Measurements from ENCODE around the gene HIVEP3.

The HIVEP3 gene

DNA sequence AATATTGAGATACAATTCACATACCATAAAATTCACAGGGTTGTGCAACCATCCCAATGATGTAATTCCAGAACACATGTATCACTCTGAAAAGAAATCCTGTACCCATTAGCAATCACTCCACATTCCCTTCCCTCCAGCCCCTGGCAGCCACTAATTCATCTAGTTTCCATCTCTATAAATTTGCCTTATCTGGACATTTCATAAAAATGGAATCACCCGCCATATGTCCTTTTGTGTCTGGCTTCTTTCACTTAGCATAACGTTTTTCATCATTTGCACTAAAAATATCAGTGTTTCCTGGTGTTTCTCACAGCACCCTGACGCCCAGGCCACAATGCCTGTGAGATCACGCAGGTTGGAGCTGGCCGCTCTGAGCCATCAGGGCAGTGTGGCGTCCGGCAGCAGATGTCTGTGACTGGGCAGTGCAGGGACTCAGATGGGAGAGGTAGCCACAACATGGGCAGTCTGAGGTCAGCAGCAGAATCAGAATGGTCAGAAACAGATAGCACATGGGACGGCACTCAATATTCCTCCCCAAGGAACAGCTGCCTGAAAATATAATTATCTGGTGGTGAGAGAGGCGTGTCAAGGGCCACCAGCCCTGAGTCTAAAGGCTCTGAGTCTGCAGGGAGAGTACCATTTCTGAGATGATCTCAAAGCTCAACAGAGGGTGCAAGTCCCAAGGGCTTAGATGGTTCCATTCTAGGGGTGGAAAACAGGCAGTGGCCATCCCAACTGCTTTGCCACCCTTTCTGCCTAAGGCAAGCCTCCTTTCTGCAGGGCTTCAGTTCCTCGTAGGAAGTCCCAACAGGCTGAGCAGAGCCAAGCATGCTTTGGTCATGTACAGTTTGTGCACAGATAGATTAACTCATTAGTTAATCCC lies 304.8 kb downstream of the HIVEP3 start:
- no peaks in the 10 kb centered on the region for H3K9me3 ChIP-seq (ENCODE audit: control extremely low read depth in 1 of 5, control insufficient read depth in 4 of 5, insufficient read depth in 2 of 5, low read depth in 1 of 5, low read length in 4 of 5)
- H3K4me1 ChIP-seq (ENCODE audit: control extremely low read depth in 1 of 4, control insufficient read depth in 4 of 4, insufficient read depth in 4 of 4, low read length in 3 of 4): peaks cover 0 to 14% (median 0%) of the 10 kb centered on the region in 4 experiments
- ChIA-PET CTCF (interaction anchor here (1.7 kb wide), 1 partner anchor 12 kb away, joined by 3 read pairs; no protein-coding TSS in a partner anchor), POLR2A (no interaction called here)
- H3K27me3 ChIP-seq (replicated peaks in 2 of 5; ENCODE audit: control insufficient read depth in 4 of 5, insufficient read depth in 5 of 5, low read length in 4 of 5): no peaks in the 10 kb centered on the region
- H3K36me3 ChIP-seq (ENCODE audit: control insufficient read depth in 4 of 4, insufficient read depth in 4 of 4, low read length in 3 of 4): no peaks in the 10 kb centered on the region
- no peak overlapping the region for H3K4me3 ChIP-seq (ENCODE audit: control insufficient read depth in 1 of 7, extremely low read depth in 1 of 7, insufficient read depth in 4 of 7, low read depth in 2 of 7, low read length in 6 of 7)
- WGBS (ENCODE audit: insufficient coverage): 95% methylated on average over 6 of the region's 10 CpGs
- H3K27ac ChIP-seq (ENCODE audit: insufficient read depth in 1 of 2, low read depth in 1 of 2, low read length in 2 of 2, poor library complexity in 1 of 2, severe bottlenecking in 2 of 2): no peak overlapping the region
- DNase-seq: no peak

DNA sequence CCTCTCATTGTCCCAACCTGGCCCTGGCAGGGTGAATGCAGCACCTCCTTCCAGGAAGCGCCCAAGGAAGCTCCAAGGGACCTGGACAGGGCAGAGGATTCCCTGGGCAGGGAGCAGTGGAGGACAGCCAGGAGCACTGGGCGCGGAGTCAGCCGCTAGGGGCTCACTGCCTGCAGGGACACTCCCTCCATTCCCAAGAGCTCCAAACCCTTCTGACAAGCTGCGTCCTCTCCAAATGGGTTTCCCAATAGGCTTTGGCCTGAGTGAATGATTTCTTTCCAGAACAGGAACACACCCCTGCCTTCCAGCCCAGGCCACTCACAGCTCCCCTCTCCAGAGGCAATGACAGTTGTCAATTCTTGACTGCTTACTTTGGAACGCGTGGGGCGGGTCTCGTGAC lies 305.8 kb downstream of the HIVEP3 start:
- Histone ChIP-seq H3K27ac (ENCODE audit: insufficient read depth in 1 of 2, low read depth in 1 of 2, low read length in 2 of 2, poor library complexity in 1 of 2, severe bottlenecking in 2 of 2) (no peak overlapping the region), H3K9me3 (ENCODE audit: control extremely low read depth in 1 of 5, control insufficient read depth in 4 of 5, insufficient read depth in 2 of 5, low read depth in 1 of 5, low read length in 4 of 5) (no peaks in the 10 kb centered on the region), H3K4me3 (ENCODE audit: control insufficient read depth in 1 of 7, extremely low read depth in 1 of 7, insufficient read depth in 4 of 7, low read depth in 2 of 7, low read length in 6 of 7) (no peak overlapping the region), H3K4me1 (ENCODE audit: control extremely low read depth in 1 of 4, control insufficient read depth in 4 of 4, insufficient read depth in 4 of 4, low read length in 3 of 4) (peaks cover 0 to 14% (median 0%) of the 10 kb centered on the region in 4 experiments), H3K27me3 (replicated peaks in 2 of 5; ENCODE audit: control insufficient read depth in 4 of 5, insufficient read depth in 5 of 5, low read length in 4 of 5) (no peaks in the 10 kb centered on the region), H3K36me3 (ENCODE audit: control insufficient read depth in 4 of 4, insufficient read depth in 4 of 4, low read length in 3 of 4) (no peaks in the 10 kb centered on the region)
- WGBS (ENCODE audit: insufficient coverage): 100% methylated on average over 9 of the region's 9 CpGs
- ChIA-PET POLR2A (no interaction called here), CTCF (interaction anchor here (0.9 to 1.7 kb wide), 3 partner anchors 9 to 18 kb away, joined by 3 to 4 read pairs (median 3); no protein-coding TSS in a partner anchor)
- no peak for DNase-seq

DNA sequence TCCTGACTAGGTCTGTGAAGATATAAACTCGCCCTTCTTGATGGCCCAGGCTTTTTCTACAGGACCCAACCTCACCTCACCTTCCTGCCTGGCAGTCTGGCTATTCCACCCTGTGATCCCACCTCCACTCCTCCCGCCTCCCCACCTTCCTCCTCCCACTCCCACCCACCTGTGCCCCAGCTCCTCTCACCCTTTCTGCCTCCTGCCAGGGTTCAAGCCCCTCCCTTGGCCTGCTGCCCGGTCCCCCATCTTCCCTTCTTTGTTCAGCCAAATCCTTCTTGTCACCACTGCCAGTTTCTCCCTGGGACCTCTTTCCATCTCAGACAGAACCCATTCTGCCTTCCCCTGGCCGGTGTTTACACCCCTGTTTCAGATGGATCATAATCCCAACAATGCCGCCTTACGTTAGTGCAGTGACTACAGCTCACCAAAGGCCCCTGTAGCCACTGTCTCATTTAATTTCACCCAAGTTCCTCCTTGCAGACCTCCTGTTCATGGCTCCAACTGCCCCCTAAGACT lies 306.7 kb downstream of the HIVEP3 start:
- Histone ChIP-seq H3K4me3 (ENCODE audit: control insufficient read depth in 1 of 7, extremely low read depth in 1 of 7, insufficient read depth in 4 of 7, low read depth in 2 of 7, low read length in 6 of 7) (no peak overlapping the region), H3K27me3 (replicated peaks in 2 of 5; ENCODE audit: control insufficient read depth in 4 of 5, insufficient read depth in 5 of 5, low read length in 4 of 5) (no peaks in the 10 kb centered on the region), H3K4me1 (ENCODE audit: control extremely low read depth in 1 of 4, control insufficient read depth in 4 of 4, insufficient read depth in 4 of 4, low read length in 3 of 4) (peaks cover 0 to 14% (median 0%) of the 10 kb centered on the region in 4 experiments), H3K27ac (ENCODE audit: insufficient read depth in 1 of 2, low read depth in 1 of 2, low read length in 2 of 2, poor library complexity in 1 of 2, severe bottlenecking in 2 of 2) (no peak overlapping the region), H3K9me3 (ENCODE audit: control extremely low read depth in 1 of 5, control insufficient read depth in 4 of 5, insufficient read depth in 2 of 5, low read depth in 1 of 5, low read length in 4 of 5) (peaks cover 0 to 1% (median 0%) of the 10 kb centered on the region in 5 experiments), H3K36me3 (ENCODE audit: control insufficient read depth in 4 of 4, insufficient read depth in 4 of 4, low read length in 3 of 4) (no peaks in the 10 kb centered on the region)
- POLR2A ChIA-PET: no interaction called here
- CTCF ChIA-PET: interaction anchor here (1.7 kb wide), 1 partner anchor 14 kb away, joined by 3 read pairs; no protein-coding TSS in a partner anchor
- WGBS (ENCODE audit: insufficient coverage): 95% methylated on average over 6 of the region's 6 CpGs
- DNase-seq: no peak

DNA sequence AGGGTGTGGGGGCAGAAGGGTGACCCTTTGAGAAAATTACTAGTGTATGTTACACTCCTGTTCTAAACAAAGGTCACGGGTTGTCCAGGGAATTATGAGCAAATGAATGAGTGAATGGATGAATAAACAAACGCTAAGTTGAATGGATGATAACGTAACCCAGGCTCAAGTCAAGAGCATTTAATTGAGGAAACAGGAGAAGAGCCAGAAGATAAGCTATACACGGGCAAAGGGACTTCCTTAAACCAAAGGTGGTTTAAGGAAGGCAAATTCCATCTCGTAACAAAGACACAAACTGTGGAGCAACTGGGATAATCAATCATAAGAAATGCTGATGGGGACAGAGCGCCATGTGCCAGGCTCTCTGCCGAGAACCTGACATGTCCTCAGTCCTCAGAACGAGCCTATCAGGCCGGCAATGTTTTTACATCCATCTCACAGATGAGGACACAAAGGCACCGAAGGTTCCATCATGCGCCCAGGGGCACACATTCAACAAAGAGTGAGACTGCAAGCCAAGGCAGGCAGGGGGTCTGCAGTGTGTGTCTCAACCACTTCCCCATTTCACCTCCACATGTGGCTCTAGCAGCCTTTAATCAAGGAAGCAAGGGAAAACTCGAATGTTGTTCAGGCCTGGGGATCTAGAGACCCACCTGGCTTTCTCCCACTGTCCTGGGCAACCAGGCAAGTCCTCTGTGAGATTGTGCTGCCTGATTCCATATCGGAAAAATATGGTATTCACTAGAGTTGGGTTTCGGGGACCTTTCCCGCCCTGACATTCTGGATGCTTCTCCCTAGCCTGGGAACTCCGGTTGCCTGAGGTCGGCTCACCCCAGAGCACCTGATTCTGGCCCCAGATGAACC lies 307.4 kb downstream of the HIVEP3 start:
- Histone ChIP-seq H3K4me3 (ENCODE audit: control insufficient read depth in 1 of 7, extremely low read depth in 1 of 7, insufficient read depth in 4 of 7, low read depth in 2 of 7, low read length in 6 of 7) (no peak overlapping the region), H3K36me3 (ENCODE audit: control insufficient read depth in 4 of 4, insufficient read depth in 4 of 4, low read length in 3 of 4) (no peaks in the 10 kb centered on the region), H3K27me3 (replicated peaks in 2 of 5; ENCODE audit: control insufficient read depth in 4 of 5, insufficient read depth in 5 of 5, low read length in 4 of 5) (no peaks in the 10 kb centered on the region), H3K4me1 (ENCODE audit: control extremely low read depth in 1 of 4, control insufficient read depth in 4 of 4, insufficient read depth in 4 of 4, low read length in 3 of 4) (peaks cover 0 to 14% (median 0%) of the 10 kb centered on the region in 4 experiments), H3K27ac (ENCODE audit: insufficient read depth in 1 of 2, low read depth in 1 of 2, low read length in 2 of 2, poor library complexity in 1 of 2, severe bottlenecking in 2 of 2) (no peak overlapping the region), H3K9me3 (ENCODE audit: control extremely low read depth in 1 of 5, control insufficient read depth in 4 of 5, insufficient read depth in 2 of 5, low read depth in 1 of 5, low read length in 4 of 5) (peaks cover 0 to 2% (median 0%) of the 10 kb centered on the region in 5 experiments)
- ChIA-PET CTCF (no interaction called here), POLR2A (no interaction called here)
- peak in 2 of 3 donors; percentile 45 to 50 for DNase-seq
- 92% methylated on average over 15 of the region's 17 CpGs for WGBS (ENCODE audit: insufficient coverage)

DNA sequence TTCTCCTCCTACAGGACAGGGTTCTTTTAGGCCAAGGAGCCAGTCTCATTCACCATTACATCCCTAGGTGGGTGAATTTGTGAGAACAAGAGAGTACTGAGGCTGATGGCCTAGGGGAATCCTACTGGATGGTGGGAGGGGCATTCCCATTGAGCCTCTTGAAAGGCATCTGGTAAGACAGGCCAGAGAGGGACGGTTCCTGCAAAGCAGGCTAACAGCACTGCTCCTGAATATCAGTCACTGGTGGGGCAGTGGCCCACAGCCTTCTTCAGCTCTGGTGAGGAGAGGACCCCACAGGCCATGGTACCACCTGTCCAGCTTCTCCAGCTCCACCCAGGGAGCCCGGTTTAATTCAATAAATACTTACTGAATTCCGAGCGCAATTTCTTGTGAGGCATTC lies 308.4 kb downstream of the HIVEP3 start:
- CTCF ChIA-PET: no interaction called here
- H3K36me3 ChIP-seq (ENCODE audit: control insufficient read depth in 4 of 4, insufficient read depth in 4 of 4, low read length in 3 of 4): no peaks in the 10 kb centered on the region
- peaks cover 0 to 2% (median 0%) of the 10 kb centered on the region in 5 experiments for H3K9me3 ChIP-seq (ENCODE audit: control extremely low read depth in 1 of 5, control insufficient read depth in 4 of 5, insufficient read depth in 2 of 5, low read depth in 1 of 5, low read length in 4 of 5)
- H3K27me3 ChIP-seq (replicated peaks in 2 of 5; ENCODE audit: control insufficient read depth in 4 of 5, insufficient read depth in 5 of 5, low read length in 4 of 5): no peaks in the 10 kb centered on the region
- POLR2A ChIA-PET: no interaction called here
- no peak overlapping the region for H3K27ac ChIP-seq (ENCODE audit: insufficient read depth in 1 of 2, low read depth in 1 of 2, low read length in 2 of 2, poor library complexity in 1 of 2, severe bottlenecking in 2 of 2)
- no peak for DNase-seq
- H3K4me1 ChIP-seq (ENCODE audit: control extremely low read depth in 1 of 4, control insufficient read depth in 4 of 4, insufficient read depth in 4 of 4, low read length in 3 of 4): peaks cover 0 to 14% (median 0%) of the 10 kb centered on the region in 4 experiments
- 97% methylated on average over 4 of the region's 4 CpGs for WGBS (ENCODE audit: insufficient coverage)
- H3K4me3 ChIP-seq (ENCODE audit: control insufficient read depth in 1 of 7, extremely low read depth in 1 of 7, insufficient read depth in 4 of 7, low read depth in 2 of 7, low read length in 6 of 7): no peak overlapping the region

DNA sequence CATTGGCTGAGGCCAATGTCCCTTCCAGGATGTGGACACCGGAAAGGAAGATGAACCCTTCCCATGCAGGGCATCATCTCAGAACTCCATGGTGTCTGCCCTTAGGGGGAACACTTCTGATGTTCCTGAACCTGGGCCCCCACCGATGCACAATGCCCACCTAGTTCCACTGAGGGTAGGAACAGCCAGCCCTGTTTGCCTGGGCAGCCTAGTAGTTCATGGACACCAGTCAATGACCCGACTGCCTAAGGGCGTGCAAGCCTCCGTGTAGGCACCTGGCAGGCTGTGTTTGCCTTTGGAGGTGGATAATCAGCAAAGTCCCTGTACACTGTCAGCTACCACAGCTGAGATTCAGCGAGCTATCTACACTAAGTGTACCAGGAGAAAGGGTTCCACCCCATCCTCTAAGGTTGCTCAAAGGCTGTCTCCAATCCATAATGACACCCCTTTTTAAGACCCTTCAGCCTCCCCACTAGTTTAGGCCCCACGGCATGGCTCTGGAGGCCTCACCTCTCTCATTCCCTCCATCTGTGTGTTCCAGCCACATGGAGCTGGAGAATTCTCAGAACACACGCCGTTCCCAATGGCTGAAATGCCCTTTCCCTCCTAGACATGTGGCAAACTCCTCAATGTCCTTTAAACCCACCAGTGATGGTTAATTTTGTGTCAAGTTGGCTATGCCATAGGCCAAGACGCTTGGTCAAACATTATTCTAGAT lies 309.4 kb downstream of the HIVEP3 start:
- ChIA-PET CTCF (interaction anchor here (1.0 kb wide), 1 partner anchor 86 kb away, joined by 3 read pairs; no protein-coding TSS in a partner anchor), POLR2A (no interaction called here)
- no peak overlapping the region for H3K27ac ChIP-seq (ENCODE audit: insufficient read depth in 1 of 2, low read depth in 1 of 2, low read length in 2 of 2, poor library complexity in 1 of 2, severe bottlenecking in 2 of 2)
- H3K4me3 ChIP-seq (ENCODE audit: control insufficient read depth in 1 of 7, extremely low read depth in 1 of 7, insufficient read depth in 4 of 7, low read depth in 2 of 7, low read length in 6 of 7): no peak overlapping the region
- H3K36me3 ChIP-seq (ENCODE audit: control insufficient read depth in 4 of 4, insufficient read depth in 4 of 4, low read length in 3 of 4): no peaks in the 10 kb centered on the region
- H3K27me3 ChIP-seq (replicated peaks in 2 of 5; ENCODE audit: control insufficient read depth in 4 of 5, insufficient read depth in 5 of 5, low read length in 4 of 5): no peaks in the 10 kb centered on the region
- no peak for DNase-seq
- peaks cover 0 to 14% (median 0%) of the 10 kb centered on the region in 4 experiments for H3K4me1 ChIP-seq (ENCODE audit: control extremely low read depth in 1 of 4, control insufficient read depth in 4 of 4, insufficient read depth in 4 of 4, low read length in 3 of 4)
- H3K9me3 ChIP-seq (ENCODE audit: control extremely low read depth in 1 of 5, control insufficient read depth in 4 of 5, insufficient read depth in 2 of 5, low read depth in 1 of 5, low read length in 4 of 5): peaks cover 0 to 2% (median 0%) of the 10 kb centered on the region in 5 experiments
- 98% methylated on average over 9 of the region's 10 CpGs for WGBS (ENCODE audit: insufficient coverage)

Measured in common myeloid progenitor, CD34-positive (primary cell).